Neural cell (in vitro differentiated cells): ENCODE data around the gene NRG2. TPM values are rescaled to one million over a fixed set of nuclear protein-coding genes. Genes with fewer than 3 reads are reported as not detected.

Experiments
- H2AFZ ChIP-seq: fragments of 200-600, 300-800 bp; sonication (generic), shearing (Covaris generic); 2 replicates; pipeline ENCODE4 v1.6.0; 2014; ENCODE audit warnings: low read depth, mild to moderate bottlenecking, antibody characterized with exemption, low read length, moderate library complexity
- H3F3A ChIP-seq: fragments of 200-600 bp; shearing (Covaris generic); 2 replicates; pipeline ENCODE4 v1.6.1; 2016; ENCODE audit warnings: mild to moderate bottlenecking, moderate library complexity, mixed read lengths, antibody characterized with exemption, low read length; ENCODE audit not compliant: insufficient read depth, poor library complexity, severe bottlenecking
- H3K27ac ChIP-seq: fragments of 200-600, 300-800 bp; sonication (generic), shearing (Covaris generic); 2 replicates; pipeline ENCODE4 v1.5.1; 2014; ENCODE audit warnings: mild to moderate bottlenecking, low read length, moderate library complexity
- H3K27me3 ChIP-seq: fragments of 300-800, 200-600 bp; sonication (generic), shearing (Covaris generic); 2 replicates; pipeline ENCODE4 v1.6.0; 2014; ENCODE audit warnings: mild to moderate bottlenecking, low read depth, low read length, moderate library complexity; ENCODE audit not compliant: insufficient read depth
- H3K36me3 ChIP-seq: fragments of 300-800, 200-600 bp; sonication (generic), shearing (Covaris generic); 2 replicates; pipeline ENCODE4 v1.5.1; 2014; ENCODE audit warnings: mild to moderate bottlenecking, antibody characterized with exemption, low read length, moderate library complexity; ENCODE audit not compliant: insufficient read depth
- H3K4me2 ChIP-seq: fragments of 300-800, 200-600 bp; sonication (generic), shearing (Covaris generic); 2 replicates; pipeline ENCODE4 v1.6.0; 2014; ENCODE audit warnings: mild to moderate bottlenecking, low read length
- H3K4me3 ChIP-seq: fragments of 300-800, 200-600 bp; sonication (generic), shearing (Covaris generic); 2 replicates; pipeline ENCODE4 v1.5.1; 2014; ENCODE audit warnings: mild to moderate bottlenecking, low read length, moderate library complexity
- H3K79me2 ChIP-seq: fragments of 200-600 bp; shearing (Covaris generic); replicated peaks from 2 replicates; pipeline ENCODE4 v1.6.0; 2014; ENCODE audit warnings: mild to moderate bottlenecking, low read length, moderate library complexity; ENCODE audit not compliant: insufficient read depth
- H3K9ac ChIP-seq: fragments of 300-800, 200-600 bp; sonication (generic), shearing (Covaris generic); 2 replicates; pipeline ENCODE4 v1.6.1; 2016; ENCODE audit warnings: mild to moderate bottlenecking, low read length, mixed read lengths
- H3K9me2 ChIP-seq: fragments of 200-600 bp; shearing (Covaris generic); 2 replicates; pipeline ENCODE4 v1.6.1; 2016; ENCODE audit warnings: mild to moderate bottlenecking, low read length, mixed read lengths; ENCODE audit not compliant: insufficient read depth
- H3K9me3 ChIP-seq: fragments of 200-600, 300-800 bp; sonication (generic), shearing (Covaris generic); 2 replicates; pipeline ENCODE4 v1.6.1; 2016; ENCODE audit warnings: mild to moderate bottlenecking, mixed run types, low read length, moderate library complexity, mixed read lengths
- H4K20me1 ChIP-seq: fragments of 200-600 bp; shearing (Covaris generic); 2 replicates; pipeline ENCODE4 v1.6.1; 2016; ENCODE audit warnings: mild to moderate bottlenecking, mixed run types; ENCODE audit not compliant: insufficient read depth
- EP300 ChIP-seq: fragments of 450-650 bp; conservative IDR thresholded peaks from 2 replicates; pipeline ENCODE4 v1.6.1; 2014; ENCODE audit warnings: antibody characterized with exemption, mild to moderate bottlenecking, moderate library complexity; ENCODE audit not compliant: poor library complexity, severe bottlenecking
- EZH2 ChIP-seq: fragments of 200-600, 300-800 bp; shearing (Covaris generic), sonication (generic); IDR thresholded peaks from 2 replicates; pipeline ENCODE4 v1.6.1; 2014; ENCODE audit warnings: antibody characterized with exemption, low read length, borderline replicate concordance, mild to moderate bottlenecking; ENCODE audit not compliant: insufficient read depth, poor library complexity, severe bottlenecking
- MXI1 ChIP-seq: fragments of 450-650 bp; conservative IDR thresholded peaks from 2 replicates; pipeline ENCODE4 v1.6.1; 2014; ENCODE audit warnings: antibody characterized with exemption, mild to moderate bottlenecking; ENCODE audit not compliant: poor library complexity, severe bottlenecking
- POLR2AphosphoS5 ChIP-seq: IDR thresholded peaks from 2 replicates; pipeline ENCODE4 v1.6.1; 2012
- SMC3 ChIP-seq: fragments of 450-650 bp; conservative IDR thresholded peaks from 2 replicates; pipeline ENCODE4 v1.6.1; 2014; ENCODE audit warnings: antibody characterized with exemption, mild to moderate bottlenecking, moderate library complexity; ENCODE audit not compliant: poor library complexity
- TAF1 ChIP-seq: IDR thresholded peaks from 2 replicates; pipeline ENCODE4 v1.6.1; 2012; ENCODE audit warnings: low read depth
- polyA plus RNA-seq: library from polyadenylated mRNA; depleted of rRNA; stranded (reverse); fragments of >200 nt; gene quantifications from 2 replicates; pipeline ENCODE4 v1.2.3, GENCODE V29; 2014
- TF ChIP-seq, protein P1 (sequence below): fragments of 450-650 bp; IDR thresholded peaks from 2 replicates; pipeline ENCODE4 v1.5.1; 2014; ENCODE audit warnings: antibody characterized with exemption, mild to moderate bottlenecking, moderate library complexity; ENCODE audit not compliant: poor library complexity, severe bottlenecking
- TF ChIP-seq, protein P2 (sequence below): IDR thresholded peaks from 2 replicates; pipeline ENCODE4 v1.6.1; 2012; ENCODE audit warnings: borderline replicate concordance

Gene NRG2
- polyA plus RNA-seq, 1 donor from 2014 or later = 5.4 TPM

DNA sequence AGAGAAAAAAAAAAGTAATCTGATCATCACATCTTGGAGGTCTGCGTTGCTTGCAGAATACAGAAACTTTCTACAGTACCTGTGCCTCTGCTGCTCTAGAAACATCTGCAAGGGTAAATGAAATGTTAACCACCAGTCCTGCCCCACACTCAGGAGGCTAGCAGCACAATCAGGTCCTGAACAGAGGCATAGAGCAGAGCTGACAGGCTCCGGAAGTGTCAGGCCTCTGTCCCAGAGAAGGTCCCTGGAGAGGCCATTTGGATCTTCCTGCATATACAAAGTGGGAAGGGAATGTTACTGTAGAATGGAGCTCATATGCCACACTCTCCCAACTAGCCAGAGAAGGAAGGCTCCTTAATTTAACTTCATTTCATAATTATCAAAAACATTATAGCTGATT, 7.2 kb downstream of the NRG2 start:
- TF ChIP-seq, protein P1, sequence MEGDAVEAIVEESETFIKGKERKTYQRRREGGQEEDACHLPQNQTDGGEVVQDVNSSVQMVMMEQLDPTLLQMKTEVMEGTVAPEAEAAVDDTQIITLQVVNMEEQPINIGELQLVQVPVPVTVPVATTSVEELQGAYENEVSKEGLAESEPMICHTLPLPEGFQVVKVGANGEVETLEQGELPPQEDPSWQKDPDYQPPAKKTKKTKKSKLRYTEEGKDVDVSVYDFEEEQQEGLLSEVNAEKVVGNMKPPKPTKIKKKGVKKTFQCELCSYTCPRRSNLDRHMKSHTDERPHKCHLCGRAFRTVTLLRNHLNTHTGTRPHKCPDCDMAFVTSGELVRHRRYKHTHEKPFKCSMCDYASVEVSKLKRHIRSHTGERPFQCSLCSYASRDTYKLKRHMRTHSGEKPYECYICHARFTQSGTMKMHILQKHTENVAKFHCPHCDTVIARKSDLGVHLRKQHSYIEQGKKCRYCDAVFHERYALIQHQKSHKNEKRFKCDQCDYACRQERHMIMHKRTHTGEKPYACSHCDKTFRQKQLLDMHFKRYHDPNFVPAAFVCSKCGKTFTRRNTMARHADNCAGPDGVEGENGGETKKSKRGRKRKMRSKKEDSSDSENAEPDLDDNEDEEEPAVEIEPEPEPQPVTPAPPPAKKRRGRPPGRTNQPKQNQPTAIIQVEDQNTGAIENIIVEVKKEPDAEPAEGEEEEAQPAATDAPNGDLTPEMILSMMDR = no peak
- no peak for TF ChIP-seq MXI1
- Histone ChIP-seq H3K27me3 (peaks cover 47% of the 10 kb centered on the region), H3K9ac (no peak overlapping the region), H3K36me3 (no peaks in the 10 kb centered on the region), H3K27ac (no peak overlapping the region), H3K79me2 (no peaks in the 10 kb centered on the region), H2AFZ (no peak overlapping the region), H3K9me2 (no peaks in the 10 kb centered on the region), H3F3A (no peaks in the 10 kb centered on the region), H3K4me3 (no peak overlapping the region), H3K4me2 (no peak overlapping the region), H3K9me3 (no peaks in the 10 kb centered on the region), H4K20me1 (no peaks in the 10 kb centered on the region)

DNA sequence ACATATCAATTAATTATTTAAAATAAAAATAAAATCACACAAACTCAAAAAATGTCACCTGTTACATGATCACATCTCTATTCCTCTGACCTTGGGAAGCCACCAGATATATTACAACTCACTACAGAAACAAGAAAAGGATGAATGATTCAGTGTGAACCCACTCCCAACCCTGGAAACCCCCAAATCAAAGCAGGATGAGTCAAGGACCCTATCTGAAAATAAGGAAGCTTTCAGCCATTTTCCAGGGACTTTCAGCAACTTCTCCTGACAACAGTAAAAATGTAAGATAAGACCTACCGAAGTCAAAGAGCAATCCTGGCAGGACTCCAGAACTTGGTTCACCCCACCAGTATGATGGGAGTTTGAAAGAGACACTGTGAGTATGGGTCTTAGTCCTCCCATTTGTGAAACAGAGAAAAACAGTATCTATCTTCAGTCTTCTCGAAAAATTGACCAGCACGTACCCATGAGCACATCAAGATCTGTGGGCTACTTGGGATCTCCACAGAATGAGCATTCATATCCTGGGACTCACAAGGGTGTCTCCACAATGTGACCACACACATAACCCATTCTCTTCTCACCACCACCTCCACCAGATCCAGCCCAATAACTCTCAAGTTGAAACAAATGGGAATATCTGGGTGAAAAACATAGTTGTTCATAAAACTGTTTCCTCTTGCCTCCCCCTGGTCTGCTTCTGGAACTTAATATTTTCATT, 9.9 kb downstream of the NRG2 start:
- H3K27me3 ChIP-seq = peaks cover 24% of the 10 kb centered on the region
- no peak overlapping the region for H3K27ac ChIP-seq
- no peak overlapping the region for H3K4me3 ChIP-seq
- H3F3A ChIP-seq = no peaks in the 10 kb centered on the region
- H3K9me3 ChIP-seq = no peaks in the 10 kb centered on the region
- TF ChIP-seq EP300 = no peak
- TF ChIP-seq TAF1 = no peak
- no peak for TF ChIP-seq EZH2
- TF ChIP-seq, protein P2, sequence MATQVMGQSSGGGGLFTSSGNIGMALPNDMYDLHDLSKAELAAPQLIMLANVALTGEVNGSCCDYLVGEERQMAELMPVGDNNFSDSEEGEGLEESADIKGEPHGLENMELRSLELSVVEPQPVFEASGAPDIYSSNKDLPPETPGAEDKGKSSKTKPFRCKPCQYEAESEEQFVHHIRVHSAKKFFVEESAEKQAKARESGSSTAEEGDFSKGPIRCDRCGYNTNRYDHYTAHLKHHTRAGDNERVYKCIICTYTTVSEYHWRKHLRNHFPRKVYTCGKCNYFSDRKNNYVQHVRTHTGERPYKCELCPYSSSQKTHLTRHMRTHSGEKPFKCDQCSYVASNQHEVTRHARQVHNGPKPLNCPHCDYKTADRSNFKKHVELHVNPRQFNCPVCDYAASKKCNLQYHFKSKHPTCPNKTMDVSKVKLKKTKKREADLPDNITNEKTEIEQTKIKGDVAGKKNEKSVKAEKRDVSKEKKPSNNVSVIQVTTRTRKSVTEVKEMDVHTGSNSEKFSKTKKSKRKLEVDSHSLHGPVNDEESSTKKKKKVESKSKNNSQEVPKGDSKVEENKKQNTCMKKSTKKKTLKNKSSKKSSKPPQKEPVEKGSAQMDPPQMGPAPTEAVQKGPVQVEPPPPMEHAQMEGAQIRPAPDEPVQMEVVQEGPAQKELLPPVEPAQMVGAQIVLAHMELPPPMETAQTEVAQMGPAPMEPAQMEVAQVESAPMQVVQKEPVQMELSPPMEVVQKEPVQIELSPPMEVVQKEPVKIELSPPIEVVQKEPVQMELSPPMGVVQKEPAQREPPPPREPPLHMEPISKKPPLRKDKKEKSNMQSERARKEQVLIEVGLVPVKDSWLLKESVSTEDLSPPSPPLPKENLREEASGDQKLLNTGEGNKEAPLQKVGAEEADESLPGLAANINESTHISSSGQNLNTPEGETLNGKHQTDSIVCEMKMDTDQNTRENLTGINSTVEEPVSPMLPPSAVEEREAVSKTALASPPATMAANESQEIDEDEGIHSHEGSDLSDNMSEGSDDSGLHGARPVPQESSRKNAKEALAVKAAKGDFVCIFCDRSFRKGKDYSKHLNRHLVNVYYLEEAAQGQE = no peak
- no peak for TF ChIP-seq SMC3
- no peak for TF ChIP-seq POLR2AphosphoS5
- TF ChIP-seq MXI1 = no peak
- H4K20me1 ChIP-seq = no peaks in the 10 kb centered on the region
- H3K4me2 ChIP-seq = no peak overlapping the region
- H3K9me2 ChIP-seq = no peaks in the 10 kb centered on the region
- H3K36me3 ChIP-seq = no peaks in the 10 kb centered on the region
- H3K79me2 ChIP-seq = no peaks in the 10 kb centered on the region
- H3K9ac ChIP-seq = no peak overlapping the region
- no peak overlapping the region for H2AFZ ChIP-seq

DNA sequence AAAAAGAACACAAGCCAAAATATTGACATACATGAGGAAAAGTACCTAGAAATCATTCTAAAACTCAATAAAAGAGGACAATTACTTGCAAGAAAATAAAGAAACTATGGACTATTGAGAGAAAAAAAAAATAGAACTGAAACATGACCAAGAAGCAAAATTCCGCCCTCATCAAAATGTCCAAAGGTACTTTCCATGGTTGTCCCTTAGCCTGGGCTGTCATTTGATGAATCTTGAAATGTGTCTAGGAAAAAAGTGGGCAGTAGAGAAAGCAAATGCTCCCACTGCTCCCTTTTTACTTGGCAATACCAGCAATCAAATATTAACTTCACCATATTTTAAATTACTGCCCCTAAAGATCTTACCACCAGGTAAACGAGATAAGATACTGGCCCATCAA, 10.8 kb downstream of the NRG2 start:
- Histone ChIP-seq H3K36me3 (no peaks in the 10 kb centered on the region), H3F3A (no peaks in the 10 kb centered on the region), H3K4me3 (no peak overlapping the region)

More for the DNA sequence above, 10.8 kb downstream of the NRG2 start:
- Histone ChIP-seq H3K79me2 (no peaks in the 10 kb centered on the region), H3K9me3 (no peaks in the 10 kb centered on the region), H2AFZ (no peak overlapping the region), H3K27ac (no peak overlapping the region), H4K20me1 (no peaks in the 10 kb centered on the region), H3K9me2 (no peaks in the 10 kb centered on the region), H3K27me3 (peaks cover 19% of the 10 kb centered on the region), H3K4me2 (no peak overlapping the region), H3K9ac (no peak overlapping the region)
- TF ChIP-seq MXI1 (no peak), SMC3 (no peak), EP300 (no peak), POLR2AphosphoS5 (no peak), EZH2 (no peak)
